Prostate gland (tissue), 2 donors: ENCODE data around the gene SAMD4A. TPM values are rescaled to one million over a fixed set of nuclear protein-coding genes. Genes with fewer than 3 reads are reported as not detected.

Source experiments
- DNase-seq: peaks from one replicate; pipeline ENCODE4 v3.0.0-alpha.2; 2019; ENCODE audit warnings: low spot score
- H3K27ac ChIP-seq, 2 donors: fragments of 200-600 bp; sonication (generic); 2 replicates each; pipeline ENCODE4 v1.5.1; 2017 to 2019
- H3K27me3 ChIP-seq: fragments of 200-600 bp; sonication (generic); replicated peaks from 2 replicates; pipeline ENCODE4 v1.5.1; 2019; ENCODE audit not compliant: insufficient read depth
- H3K36me3 ChIP-seq, 2 donors: fragments of 200-600 bp; sonication (generic); 1 replicate in 1 of 2; 2 replicates in 1 of 2; pipeline versions ENCODE4 v1.5.1 to v1.8.1; 2017 to 2019
- H3K4me1 ChIP-seq: fragments of 200-600 bp; sonication (generic); replicated peaks from 2 replicates; pipeline ENCODE4 v1.5.1; 2019
- H3K4me3 ChIP-seq, 2 donors: fragments of 200-600 bp; sonication (generic); 2 replicates each; pipeline ENCODE4 v1.5.1; 2017 to 2019
- H3K9me3 ChIP-seq: fragments of 200-600 bp; sonication (generic); 2 replicates; pipeline ENCODE4 v1.5.1; 2017
- CTCF ChIP-seq, 4 experiments: fragments of 200-600 bp in 2 of 4; fragments of 450-650 bp in 2 of 4; sonication (generic) in 2 of 4; IDR thresholded peaks; 1 replicate in 3 of 4; 2 replicates in 1 of 4; pipeline ENCODE4 v1.5.1; 2016 to 2019; ENCODE audit warnings: antibody characterized with exemption in 4 of 4, mild to moderate bottlenecking in 2 of 4, moderate library complexity in 2 of 4
- POLR2A ChIP-seq: fragments of 450-650 bp; IDR thresholded peaks from one replicate; pipeline ENCODE4 v1.6.1; 2016; ENCODE audit warnings: antibody characterized with exemption, mild to moderate bottlenecking
- POLR2AphosphoS5 ChIP-seq: sonication (generic); formaldehyde crosslinking; IDR thresholded peaks from one replicate; pipeline ENCODE4 v1.6.1; 2017; ENCODE audit warnings: antibody characterized with exemption
- WGBS: methylation state at CpG from one replicate; pipeline ENCODE4 v1.1.5; 2018; 5-methylcytosine and 5-hydroxymethylcytosine counted together
- intact Hi-C: fragments of 100-400 bp; cut with DNase I; formaldehyde crosslinking; loops from one replicate; pipeline ENCODE4 v1.14.2; 2022
- total RNA-seq, 2 donors: library from RNA; depleted of rRNA; stranded (reverse); fragments of >200 nt; gene quantifications; one replicate each; pipeline ENCODE4 v1.1.0, GENCODE V29; 2016

SAMD4A gene
- total RNA-seq, 2 donors from 2014 or later, result 18.1 to 38.5 TPM

- Histone ChIP-seq H3K4me1 (no peaks in the 10 kb centered on the region), H3K36me3 (no peaks in the 10 kb centered on the region), H3K27me3 (no peaks in the 10 kb centered on the region), H3K9me3 (no peaks in the 10 kb centered on the region), H3K27ac (no peak overlapping the region), H3K4me3 (no peak overlapping the region)
- intact Hi-C loops, result no loop called here
- WGBS, result 97% methylated on average over 3 of the region's 3 CpGs
- no peak for DNase-seq
- TF ChIP-seq CTCF (IDR thresholded peaks at IDR 0.05) (no peak), POLR2A (no peak), POLR2AphosphoS5 (no peak)
Measured at GRCh38 chr14:54532111-54533012, 34.6 kb upstream of the SAMD4A start.

GRCh38 chr14:54533100-54533499, 33.8 kb upstream of the SAMD4A start:
- Histone ChIP-seq H3K9me3 (no peaks in the 10 kb centered on the region), H3K27me3 (no peaks in the 10 kb centered on the region), H3K36me3 (no peaks in the 10 kb centered on the region), H3K27ac (no peak overlapping the region), H3K4me1 (no peaks in the 10 kb centered on the region), H3K4me3 (no peak overlapping the region)
- no peak for DNase-seq
- TF ChIP-seq POLR2AphosphoS5 (no peak), CTCF (IDR thresholded peaks at IDR 0.05) (no peak), POLR2A (no peak)
- WGBS, result 92% methylated on average over 1 of the region's 1 CpG
- intact Hi-C loops, result no loop called here

GRCh38 chr14:54535126-54535525, 31.8 kb upstream of the SAMD4A start:
- H3K9me3 ChIP-seq, result no peaks in the 10 kb centered on the region
- TF ChIP-seq CTCF (IDR thresholded peaks at IDR 0.05) (no peak), POLR2AphosphoS5 (no peak), POLR2A (no peak)
- 66% methylated on average over 1 of the region's 1 CpG for WGBS
- no peak for DNase-seq
- no peak overlapping the region for H3K27ac ChIP-seq
- no peaks in the 10 kb centered on the region for H3K36me3 ChIP-seq
- H3K27me3 ChIP-seq, result no peaks in the 10 kb centered on the region
- no peaks in the 10 kb centered on the region for H3K4me1 ChIP-seq
- intact Hi-C loops, result no loop called here
- H3K4me3 ChIP-seq, result no peak overlapping the region

DNA sequence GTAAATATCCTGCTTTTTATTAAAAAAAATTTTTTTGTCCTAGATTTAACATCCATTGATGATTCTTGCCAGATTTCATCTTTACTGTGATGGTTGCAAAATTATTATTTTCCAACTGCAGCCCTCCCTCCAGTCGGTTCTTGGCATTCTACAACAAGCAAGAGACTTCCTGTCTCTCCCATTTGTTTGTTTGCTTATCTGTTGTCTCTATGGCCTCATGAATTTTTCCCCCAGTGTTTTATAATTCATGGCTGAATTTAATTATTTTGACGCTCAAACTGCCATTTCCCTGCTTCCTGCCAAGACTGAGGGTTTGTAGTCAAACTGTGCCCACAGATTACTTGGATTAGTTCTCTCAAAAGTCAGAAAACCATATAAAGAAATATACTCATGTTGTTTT, 31.3 kb upstream of the SAMD4A start:
- Histone ChIP-seq H3K4me1 (no peaks in the 10 kb centered on the region), H3K27me3 (no peaks in the 10 kb centered on the region), H3K36me3 (no peaks in the 10 kb centered on the region), H3K9me3 (no peaks in the 10 kb centered on the region), H3K4me3 (no peak overlapping the region), H3K27ac (no peak overlapping the region)
- no peak for DNase-seq
- TF ChIP-seq POLR2AphosphoS5 (no peak), CTCF (IDR thresholded peaks at IDR 0.05) (no peak), POLR2A (no peak)
- intact Hi-C loops, result no loop called here
- 50% methylated on average over 2 of the region's 2 CpGs for whole genome bisulfite sequencing

- H3K27ac ChIP-seq, result no peak overlapping the region
- DNase-seq, result no peak
- TF ChIP-seq CTCF (IDR thresholded peaks at IDR 0.05) (no peak), POLR2A (no peak), POLR2AphosphoS5 (no peak)
- H3K27me3 ChIP-seq, result no peaks in the 10 kb centered on the region
- no peaks in the 10 kb centered on the region for H3K36me3 ChIP-seq
- intact Hi-C loops, result no loop called here
- no peaks in the 10 kb centered on the region for H3K4me1 ChIP-seq
- WGBS, result 41% methylated on average over 2 of the region's 2 CpGs
- no peak overlapping the region for H3K4me3 ChIP-seq
- H3K9me3 ChIP-seq, result no peaks in the 10 kb centered on the region
Measured at GRCh38 chr14:54537651-54538050, 29.3 kb upstream of the SAMD4A start.
